Activated CD4-positive, alpha-beta T cell treated with anti-CD3 and anti-CD28 coated beads for 1 hour (primary cell): ENCODE measurements around the gene CORO2A.
"Not testable (repeated sequence)": the region's sequence is repeated elsewhere in the genome, so short reads cannot be mapped to it uniquely, and the experiment has no call there.

Source experiments
- DNase-seq: peaks from one replicate; pipeline ENCODE4 v3.0.0-alpha.2; 2020

Gene CORO2A

GRCh38 chr9:98078895-98079294, 113.5 kb downstream of the CORO2A start:
- no peak for DNase-seq

DNA sequence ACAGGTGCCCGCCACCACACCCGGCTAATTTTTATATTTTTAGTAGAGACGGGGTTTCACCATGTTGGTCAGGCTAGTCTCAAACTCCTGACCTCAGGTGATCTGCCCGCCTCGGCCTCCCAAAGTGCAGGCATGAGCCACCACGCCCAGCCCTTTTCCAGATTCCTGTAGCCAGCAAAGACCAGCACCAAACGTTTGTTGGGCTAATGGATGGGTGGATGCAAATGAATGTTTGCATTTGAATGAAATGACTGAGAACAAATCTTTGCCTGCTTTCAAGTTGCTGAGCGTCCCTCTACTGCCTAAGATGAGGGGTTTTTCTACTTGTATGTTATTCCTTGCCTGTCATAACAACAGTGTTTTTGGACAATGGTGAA, 115.9 kb downstream of the CORO2A start:
- DNase-seq, result not testable (repeated sequence)

DNA sequence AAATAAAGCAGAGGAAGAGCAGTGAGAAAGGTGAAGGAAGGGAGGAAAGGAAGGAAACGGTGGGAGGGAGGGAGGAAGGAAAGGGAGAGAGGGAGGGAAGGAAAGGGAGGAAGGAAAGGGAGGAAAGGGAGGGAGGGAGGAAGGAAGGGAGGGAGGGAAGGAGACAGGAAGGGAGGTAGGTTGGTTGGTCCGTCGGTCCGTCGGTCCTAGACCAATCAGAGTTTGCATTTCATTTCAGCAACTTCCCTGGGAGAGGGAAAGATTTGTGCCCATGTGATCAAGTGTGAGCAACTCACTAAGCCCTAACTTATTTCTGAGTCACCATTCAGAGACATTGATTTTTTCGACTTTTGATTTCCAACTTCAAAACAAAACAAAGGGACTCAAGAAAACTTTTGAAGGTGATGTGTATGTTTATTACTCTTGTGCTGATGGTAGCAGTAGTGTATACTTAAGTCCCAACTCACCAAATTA, 117.1 kb downstream of the CORO2A start:
- DNase-seq, result no peak

DNA sequence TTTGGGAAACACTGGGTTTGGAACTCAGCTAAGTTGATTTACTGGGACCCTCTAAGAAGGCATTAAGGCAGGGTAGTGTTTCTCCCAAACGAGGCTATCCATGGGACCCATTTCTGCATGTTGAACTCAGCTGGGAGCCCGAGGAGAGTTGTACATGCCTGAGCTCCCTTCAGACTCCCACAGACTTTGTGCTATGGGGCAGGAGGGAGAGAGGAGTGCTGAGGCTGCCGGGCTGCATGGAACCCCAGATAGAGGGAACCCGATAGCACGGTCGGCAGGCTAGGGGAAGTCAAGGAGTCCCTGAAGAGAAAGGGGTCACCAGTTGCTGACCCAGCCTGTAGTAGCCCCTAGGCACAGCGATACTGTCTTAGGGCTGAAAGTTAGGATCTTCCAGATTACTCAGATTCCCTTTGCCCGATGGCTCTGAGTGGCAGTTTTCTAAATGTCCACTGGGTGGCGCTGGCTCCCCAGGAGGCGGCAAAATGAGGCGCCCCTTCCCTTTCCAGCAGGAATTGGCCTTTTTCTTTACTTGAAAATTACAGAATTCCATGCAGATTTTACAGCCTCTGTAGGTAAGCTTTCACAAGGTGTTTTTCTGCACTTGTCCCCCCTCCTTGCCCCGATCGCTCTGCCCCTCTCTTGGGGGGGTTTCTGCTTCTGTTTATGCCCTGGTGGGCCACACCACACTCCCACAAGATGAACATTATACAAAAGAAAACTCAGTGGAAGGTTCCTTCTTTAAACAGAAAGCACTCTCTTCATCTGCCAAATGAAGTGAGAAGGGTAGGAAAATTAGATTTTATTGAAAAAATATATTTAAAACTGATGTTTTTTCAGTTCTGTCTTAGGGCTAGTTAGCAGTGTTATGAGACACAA, 118.1 kb downstream of the CORO2A start:
- peak; percentile 52 for DNase-seq

- DNase-seq, result no peak
These were observed 120.7 kb downstream of the CORO2A start for GRCh38 chr9:98071737-98072136.
